ENCODE measurements around the gene FLOT2.

DNA sequence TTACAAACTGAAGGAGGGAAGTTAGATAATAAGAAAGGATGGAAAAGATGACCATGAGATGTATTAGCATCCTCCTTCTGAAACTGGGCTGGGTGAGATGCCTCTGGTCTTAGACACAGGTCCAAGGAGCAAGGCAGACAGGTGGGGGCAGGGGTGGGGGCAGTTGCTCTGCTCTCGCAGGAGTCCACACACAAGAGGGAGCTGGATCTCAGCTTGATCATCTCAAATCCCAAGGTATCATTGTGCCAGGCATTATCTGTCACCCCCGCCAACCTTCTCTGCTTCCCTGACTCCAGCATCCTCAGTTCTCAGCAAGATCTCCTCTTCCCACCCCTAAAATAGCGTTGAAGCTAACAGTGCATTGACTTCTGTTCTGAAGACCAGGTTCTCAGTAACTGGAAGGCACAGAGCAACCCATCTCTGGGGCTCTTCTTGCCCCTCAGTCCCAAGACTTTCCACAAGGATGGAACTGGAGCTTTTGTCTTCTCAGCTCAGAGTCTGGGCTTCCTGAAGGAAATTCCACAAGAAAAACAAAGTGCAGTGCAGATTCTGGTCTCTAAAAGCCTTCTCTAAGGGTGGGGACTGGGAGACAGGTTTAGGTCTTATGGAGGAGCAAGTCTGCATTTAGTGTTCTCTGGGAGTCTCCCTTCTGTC is 1.6 kb downstream of the FLOT2 start:
- TF ChIP-seq, protein P1, sequence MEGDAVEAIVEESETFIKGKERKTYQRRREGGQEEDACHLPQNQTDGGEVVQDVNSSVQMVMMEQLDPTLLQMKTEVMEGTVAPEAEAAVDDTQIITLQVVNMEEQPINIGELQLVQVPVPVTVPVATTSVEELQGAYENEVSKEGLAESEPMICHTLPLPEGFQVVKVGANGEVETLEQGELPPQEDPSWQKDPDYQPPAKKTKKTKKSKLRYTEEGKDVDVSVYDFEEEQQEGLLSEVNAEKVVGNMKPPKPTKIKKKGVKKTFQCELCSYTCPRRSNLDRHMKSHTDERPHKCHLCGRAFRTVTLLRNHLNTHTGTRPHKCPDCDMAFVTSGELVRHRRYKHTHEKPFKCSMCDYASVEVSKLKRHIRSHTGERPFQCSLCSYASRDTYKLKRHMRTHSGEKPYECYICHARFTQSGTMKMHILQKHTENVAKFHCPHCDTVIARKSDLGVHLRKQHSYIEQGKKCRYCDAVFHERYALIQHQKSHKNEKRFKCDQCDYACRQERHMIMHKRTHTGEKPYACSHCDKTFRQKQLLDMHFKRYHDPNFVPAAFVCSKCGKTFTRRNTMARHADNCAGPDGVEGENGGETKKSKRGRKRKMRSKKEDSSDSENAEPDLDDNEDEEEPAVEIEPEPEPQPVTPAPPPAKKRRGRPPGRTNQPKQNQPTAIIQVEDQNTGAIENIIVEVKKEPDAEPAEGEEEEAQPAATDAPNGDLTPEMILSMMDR (IDR thresholded peaks at IDR 0.05; ENCODE audit: low read length) = no peak
- no peak for TF ChIP-seq EZH2 (IDR thresholded peaks at IDR 0.05; ENCODE audit: borderline replicate concordance, low read length)
